Fibroblast of skin of scalp (primary cell): ENCODE data around the gene STK36.

Source experiments
- DNase-seq: peaks from one replicate; pipeline ENCODE4 v3.0.0-alpha.2; 2013

The STK36 gene

DNA sequence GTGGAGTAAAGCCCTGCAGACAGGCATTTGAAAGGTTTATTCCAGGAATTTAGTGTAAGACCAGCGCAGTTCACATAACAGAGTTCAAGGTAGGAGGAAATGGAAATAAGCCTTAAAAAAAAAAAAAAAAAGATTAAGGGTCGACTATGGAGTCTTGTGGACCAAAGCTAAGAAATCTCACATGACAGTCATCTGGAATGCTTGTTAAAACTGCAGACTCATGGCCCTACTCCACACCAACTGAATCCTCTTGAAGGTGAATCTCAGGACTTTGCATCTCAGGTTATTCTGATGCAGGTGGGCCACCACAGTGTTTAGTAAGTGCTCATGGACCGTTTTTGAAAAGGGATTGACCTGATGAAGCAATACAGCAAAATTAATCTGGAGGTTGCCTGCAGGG lies 47.6 kb downstream of the STK36 start:
- no peak for DNase-seq

DNA sequence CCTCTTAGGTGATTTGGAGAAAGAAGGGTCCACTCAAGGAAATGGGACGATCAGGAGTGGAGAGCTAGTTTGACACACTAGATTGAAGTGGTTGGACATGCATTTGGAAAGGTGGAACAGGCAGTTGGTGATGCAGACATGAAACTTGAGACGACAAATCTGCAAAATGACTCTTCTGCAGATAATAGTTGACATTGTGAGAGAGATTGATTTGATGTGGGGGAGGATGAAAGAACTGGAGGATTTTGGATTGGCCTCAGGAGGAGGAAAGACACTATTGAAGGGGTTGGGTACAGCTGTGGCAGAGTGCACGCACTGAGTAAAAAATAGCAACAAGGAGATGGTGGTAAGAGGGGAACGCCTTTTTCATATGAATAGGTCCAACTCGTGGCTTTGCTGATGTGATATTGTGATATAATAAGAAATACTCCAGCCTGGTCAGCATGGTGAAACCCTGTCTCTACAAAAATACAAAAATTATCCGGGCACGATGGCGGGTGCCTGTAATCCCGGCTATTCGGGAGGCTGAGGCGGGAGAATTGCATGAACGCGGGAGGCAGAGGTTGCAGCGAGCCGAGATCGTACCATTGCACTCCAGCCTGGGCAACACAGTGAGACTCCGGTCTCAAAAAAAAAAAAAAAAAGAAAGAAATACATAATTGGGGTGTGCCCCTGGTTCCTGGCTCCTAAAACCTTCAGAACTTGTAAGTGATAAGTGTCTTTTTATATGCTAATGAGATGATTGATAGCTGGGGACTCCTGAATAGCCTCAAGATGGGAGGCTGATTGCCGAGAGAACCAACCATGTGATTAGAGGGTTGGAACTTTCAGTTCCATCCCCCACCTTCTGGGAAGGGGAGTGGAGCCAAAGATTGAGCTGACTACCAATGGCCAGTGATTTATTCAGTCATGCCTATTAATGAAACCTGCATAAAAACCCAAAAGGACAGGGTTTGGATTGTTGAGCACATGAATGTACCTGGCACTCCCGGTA lies 48.5 kb downstream of the STK36 start:
- DNase-seq = no peak

DNA sequence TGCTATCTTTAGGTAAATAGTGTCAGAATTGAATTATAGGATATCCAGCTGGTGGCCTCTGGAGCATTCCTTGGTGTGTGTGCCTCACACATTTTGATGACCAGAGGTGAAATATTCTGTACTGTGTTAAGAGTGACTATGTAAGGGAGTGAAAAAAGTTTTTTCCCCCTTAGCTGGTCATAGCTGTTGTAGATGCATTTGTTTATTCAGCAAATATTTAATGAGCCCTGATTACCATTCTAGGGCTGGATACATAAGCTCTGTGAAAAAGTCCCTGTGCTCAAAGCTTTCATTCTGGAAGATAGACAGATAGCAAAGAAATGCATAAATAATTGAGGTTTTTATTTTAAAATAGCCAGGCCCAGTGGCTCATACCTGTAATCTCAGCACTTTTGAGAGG lies 49.6 kb downstream of the STK36 start:
- DNase-seq = no peak

DNA sequence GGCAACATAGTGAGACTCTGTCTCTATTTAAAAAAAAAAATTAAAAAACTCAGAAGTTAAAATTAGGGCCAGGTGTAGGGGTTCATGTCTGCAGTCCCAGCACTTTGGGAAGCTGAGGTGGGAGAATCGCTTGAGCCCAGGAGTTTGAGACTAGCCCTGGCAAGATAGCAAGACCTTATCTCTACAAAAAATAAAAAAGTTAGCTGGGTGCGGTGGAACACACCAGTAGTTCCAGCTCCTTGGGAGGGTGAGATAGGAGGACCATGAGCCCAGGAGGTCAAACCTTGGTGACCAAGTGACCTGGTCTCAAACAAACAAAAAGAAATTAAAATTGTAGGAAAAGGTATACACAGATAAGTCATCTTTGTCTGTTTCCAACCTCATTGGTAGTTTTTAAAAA lies 50.0 kb downstream of the STK36 start:
- no peak for DNase-seq

DNA sequence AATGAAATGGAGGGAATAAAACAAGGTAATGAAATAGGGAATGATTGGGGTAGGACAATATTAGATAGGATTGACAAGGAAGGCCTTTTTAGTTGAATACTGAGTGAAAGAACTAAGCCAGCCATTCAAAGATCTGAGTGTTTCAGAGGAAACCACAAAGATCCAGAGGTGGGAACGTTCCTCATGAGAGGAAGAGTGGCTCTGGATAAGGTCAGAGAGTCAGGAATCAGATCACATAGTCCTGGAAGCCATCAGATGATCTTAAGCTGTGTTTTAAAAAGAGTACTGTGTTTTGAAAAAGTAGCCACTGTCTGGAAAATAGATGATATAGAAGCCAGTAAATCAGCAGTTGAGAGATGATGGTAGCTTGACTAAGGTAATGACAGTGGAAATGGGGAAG lies 50.5 kb downstream of the STK36 start:
- DNase-seq = no peak

DNA sequence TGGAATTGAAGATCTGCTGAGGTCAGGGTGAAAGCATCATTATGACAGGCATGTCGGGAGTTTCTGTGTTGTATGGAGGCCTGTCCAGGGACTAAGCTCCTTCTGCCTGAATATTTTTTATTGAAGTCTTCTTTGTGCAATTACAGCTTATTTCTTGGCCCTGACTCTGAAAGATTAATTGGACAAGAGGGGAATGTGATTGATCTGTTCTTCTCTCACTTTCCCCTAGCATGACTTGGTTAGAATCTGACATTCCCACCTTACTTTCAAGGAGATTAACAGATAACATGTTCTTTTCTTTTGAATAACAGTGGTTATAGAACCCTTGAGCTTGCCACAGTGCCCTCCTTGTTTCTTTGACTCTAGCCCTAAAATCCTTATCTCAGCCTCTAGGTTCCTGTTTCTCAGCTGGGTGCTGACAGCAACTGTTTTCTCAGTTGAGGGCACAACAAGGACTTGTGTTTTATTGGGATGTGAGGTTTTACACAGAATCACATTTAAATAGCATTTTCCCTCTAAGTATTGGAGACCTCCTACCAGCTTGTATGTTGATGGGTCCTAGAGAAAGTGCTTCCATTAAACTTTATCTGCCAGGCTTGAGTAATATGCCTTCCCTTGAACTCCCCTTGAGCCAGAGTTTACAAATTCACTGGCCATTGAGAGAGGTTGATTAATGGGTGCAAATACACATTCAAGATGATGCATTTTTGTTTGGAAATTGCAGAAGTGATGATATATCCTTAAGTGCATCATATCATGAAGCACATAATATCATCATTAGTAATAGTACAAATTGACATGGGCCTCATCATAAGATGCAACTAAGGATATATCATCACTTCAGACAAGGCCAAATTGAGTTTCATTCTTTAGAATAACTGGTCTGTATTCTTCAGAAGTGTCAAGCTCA lies 51.2 kb downstream of the STK36 start:
- DNase-seq = no peak

DNA sequence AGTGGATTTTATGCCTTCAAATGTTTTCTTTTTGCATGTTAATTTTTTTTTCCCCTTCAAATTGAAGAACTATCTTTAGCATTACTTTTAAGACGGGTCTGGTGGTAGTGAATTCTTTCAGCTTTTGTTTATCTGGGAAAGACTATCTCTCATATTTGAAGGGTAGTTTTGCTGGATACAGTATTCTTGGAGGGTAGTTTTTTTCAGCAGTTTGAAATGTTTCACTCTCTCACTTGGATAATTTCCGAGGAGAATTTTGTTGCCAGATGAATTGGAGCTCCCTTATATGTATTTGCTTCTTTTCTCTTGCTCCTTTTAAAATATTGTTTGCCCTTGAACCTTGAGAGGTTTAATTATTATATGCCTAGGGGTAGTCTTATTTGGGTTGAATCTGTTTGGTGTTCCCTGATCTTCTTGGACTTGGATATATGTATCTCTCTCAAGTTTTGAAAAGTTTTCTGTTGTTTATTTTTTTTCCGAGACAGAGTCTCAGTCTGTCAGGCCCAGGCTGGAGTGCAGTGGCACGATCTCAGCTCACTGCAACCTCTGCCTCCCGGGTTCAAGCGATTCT lies 54.2 kb downstream of the STK36 start:
- DNase-seq = no peak

DNA sequence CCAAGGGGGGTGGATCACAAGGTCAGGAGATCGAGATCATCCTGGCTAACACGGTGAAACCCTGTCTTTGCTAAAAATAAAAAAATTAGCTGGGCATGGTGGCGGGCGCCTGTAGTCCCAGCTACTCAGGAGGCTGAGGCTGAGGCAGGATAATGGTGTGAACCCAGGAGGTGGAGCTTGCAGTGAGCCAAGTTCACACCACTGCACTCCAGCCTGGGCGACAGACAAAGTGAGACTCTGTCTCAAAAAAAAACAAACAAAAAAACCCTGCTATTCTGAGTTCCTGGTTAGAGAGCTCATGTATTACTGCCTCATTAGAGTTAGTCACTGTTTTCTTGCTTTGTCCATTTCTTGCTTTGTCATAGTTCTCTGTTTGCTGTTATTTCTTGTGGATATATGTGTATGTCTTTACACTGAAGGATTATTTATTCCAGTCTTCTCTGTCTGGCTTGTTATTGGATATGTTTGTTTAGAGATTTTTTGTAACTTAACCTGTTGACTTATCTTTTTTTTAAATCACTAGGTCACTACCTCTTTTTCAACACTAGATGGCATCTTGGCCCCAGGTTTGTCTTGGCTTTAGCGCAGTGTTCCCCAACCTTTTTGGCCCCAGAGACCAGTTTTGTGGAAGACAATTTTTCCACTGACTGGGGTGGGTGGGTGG lies 55.7 kb downstream of the STK36 start:
- peak; percentile 32 for DNase-seq

DNA sequence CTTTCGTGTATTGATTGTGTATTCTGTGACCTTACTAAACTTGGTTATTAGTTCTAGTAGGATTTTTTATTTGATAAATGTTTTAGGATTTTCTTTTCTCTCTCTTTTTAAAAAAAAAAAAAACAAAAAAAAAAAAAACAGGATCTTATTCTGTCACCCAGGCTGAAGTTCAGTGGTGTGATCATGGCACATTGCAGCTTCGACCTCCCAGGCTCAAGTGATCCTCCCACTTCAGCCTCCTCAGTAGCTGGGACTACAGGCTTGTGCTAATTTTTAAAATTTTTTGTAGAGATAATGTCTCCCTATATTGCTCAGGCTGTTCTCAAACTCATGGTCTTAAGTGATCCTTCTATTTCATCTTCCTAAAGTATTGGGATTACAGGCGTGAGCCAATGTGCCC lies 57.8 kb downstream of the STK36 start:
- DNase-seq = no peak

DNA sequence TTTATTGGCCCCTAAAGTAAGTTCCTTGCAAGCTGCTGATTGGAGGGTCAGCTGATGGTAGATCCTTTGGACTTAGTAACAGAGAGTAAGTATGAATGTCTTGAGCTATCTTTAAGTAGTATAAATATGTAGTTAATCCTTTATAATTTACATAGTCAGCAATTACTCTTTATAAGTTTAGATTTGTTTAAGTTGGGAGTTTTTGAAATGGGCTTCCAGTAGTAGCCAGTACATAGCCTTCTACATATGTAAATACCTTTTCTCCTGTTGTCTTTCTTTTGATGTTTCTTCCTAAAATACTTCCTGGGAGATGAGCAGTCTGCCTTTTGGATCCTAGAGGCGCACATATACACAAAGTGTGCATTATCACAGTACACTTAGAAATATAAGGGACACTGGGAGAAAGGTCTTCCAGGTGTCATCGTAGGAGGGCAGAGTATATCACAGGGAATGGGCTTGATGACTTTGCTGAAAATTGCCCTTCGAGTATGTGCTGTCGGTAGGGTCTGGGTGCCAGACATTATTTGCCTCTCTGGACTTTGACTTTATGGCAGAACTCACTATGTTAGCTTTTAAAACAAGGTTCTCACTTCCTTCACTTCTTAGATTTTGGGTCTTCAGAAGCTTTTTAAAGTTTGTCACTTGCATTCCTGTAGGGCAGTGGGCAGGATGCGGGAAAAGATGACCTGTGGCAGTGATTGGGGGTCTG lies 60.3 kb downstream of the STK36 start:
- no peak for DNase-seq

DNA sequence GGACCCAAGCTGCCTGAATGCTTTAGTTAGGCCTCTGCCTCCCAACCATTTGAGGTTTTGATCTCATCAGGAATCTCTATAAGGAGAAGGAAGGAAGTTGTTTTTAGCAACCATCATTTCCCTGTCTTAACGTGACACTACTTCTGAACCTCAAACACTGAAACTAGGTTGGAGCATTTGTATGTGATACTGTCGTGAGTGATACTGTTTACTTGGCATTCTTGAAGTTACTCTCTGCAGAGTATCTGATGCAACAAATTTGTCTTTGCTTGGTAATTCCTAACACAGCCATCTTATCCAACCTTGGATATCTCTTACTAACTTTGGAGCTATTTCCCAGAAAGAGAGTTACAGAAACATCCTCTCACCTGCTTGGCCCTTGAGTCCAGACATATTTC lies 60.9 kb downstream of the STK36 start:
- peak; percentile 11 for DNase-seq

DNA sequence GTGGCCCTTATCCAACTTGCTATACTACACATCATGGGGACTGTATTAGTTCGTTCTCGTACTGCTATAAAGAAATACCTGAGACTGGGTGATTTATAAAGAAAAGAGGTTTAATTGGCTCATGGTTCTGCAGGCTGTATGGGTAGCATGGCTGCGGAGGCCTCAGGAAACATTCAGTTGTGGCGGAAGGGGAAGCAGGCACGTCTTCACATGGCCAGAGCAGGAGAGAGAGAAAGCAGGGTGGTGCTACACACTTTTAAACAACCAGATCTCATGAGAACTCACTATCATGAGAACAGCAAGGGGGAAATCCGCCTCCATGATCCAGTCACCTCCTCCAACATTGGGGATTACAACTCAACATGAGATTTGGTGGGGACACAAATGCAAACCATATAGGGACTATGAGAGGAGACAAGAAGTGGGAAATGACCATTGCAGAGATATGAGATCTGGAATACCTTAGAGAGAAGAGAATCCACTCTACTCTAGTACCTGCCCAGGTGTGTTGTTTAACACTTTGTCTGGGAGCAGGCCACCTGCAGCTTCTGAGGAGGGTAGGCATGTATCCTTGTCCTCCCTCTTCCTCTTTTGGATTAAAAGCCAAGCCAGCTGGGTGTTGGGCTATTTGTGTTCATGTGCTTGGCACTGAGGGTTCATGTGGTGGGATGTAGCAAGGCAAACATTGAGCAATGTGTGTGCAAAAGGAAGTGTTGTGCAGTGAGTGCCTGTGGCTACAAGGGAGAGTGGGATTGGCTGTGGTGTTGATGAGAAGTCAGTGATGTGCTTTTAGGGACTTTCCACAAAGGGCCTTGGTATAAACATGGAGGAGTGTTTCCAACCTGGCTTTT lies 61.5 kb downstream of the STK36 start:
- DNase-seq = peak; percentile 25

DNA sequence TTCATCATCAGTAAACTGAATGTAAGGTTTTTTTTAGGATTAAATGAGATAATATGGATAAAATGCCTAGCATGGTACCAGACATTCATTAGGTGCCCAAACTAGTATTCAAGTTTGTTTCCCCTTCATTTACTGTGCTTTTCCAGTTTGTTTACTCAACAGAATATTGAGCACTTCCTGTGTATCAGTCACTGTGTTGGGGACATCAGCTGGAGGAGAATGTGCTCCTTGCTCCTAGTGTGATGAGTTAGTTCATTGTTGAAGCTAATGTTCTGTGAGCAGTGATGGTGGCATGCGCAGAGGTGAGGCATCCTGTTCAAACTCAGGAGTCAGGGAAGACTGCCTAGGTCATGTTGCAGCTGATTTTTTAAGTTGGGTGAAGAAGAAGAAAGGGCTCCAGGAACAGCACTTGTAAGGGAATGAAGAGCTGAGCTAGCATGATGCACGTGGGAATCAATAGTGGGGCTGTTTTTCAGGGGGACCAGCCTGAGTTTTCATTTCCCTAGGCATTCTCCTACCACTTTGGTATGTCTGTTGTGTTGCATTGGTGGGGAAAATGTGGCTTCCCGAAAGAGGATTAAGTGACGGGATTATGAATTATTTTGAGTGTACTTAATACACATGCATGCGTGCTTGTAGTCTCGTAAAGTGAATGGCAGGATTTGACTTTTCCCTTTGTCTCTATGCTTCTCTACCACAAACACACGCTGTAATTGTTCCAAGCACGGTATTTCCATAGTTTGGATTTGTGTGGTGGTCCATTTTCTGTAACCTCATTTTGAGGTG lies 62.5 kb downstream of the STK36 start:
- DNase-seq = no peak

DNA sequence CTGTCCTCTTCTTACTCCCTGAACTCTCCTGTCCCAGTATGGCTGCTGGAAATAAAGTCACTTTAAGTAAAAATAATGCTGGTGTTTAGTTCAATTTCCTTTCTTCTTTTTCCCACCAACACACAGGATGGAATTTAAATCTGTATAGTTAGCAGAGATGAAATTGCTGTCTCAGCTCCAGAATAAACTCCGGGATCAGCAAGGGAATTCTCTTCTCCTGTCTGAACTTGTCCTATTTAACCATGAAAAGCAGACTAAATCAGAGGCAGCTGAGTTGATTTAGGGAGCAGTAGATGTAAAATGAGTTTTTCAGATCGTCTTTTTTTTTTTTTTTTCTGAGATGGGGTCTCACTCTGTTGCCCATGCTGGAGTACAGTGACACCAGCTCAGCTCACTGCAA lies 64.6 kb downstream of the STK36 start:
- DNase-seq = no peak

DNA sequence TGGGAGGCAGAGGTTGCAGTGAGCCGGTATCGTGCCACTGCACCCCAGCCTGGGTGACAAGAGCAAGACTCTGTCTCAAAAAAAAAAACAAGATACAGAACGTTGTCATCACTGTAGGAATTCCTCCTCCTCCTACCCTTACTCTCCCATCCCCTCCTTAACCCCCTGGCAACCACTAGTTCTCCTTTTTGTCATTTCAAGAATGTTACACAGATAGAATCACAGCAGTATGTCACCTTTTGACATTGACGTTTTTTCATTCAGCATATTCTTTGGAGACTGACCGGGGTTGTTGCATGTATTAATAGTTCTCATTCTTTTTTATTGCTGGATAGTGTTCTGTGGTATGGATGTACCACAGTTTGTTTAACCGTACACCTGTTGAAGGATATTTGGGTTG lies 71.2 kb downstream of the STK36 start:
- DNase-seq = no peak

DNA sequence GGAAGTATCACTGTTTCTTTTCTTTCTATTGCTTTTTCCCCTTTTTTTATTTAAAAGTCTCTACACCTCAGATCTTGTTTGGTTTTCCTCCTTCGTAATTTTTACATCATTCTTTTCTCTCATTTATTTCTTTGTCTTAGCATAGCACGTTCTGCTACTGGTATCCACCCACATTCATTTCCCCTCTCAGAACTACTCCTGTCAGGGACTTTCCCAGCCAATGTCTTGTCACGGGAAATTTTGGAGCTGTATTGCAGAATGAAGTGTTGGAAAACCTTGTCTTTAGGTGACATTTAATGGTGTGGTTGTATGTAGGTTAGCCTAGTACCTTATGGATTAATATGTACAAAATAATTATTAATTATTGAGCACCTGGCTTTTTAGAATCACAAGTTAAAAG lies 72.7 kb downstream of the STK36 start:
- no peak for DNase-seq

DNA sequence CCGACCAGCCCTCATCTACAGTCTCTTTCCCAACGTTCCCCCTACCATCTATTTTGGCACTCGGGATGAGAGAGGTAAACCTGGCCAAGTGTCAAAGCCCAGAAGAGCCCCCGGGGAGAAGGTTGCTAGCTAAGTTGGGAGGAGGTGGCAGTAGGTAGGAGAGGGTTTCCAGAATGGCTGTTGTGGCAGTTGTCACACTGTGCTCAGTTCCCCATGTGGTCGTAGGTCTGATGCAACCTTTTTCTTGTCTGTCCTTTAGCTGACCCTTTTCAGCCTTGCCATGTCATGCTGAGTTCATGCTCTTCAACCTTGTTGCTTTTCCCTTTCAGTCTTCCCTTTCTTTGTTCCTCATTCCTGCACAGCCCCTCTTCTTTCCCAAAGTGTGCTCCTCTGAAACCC lies 73.3 kb downstream of the STK36 start:
- DNase-seq = no peak

DNA sequence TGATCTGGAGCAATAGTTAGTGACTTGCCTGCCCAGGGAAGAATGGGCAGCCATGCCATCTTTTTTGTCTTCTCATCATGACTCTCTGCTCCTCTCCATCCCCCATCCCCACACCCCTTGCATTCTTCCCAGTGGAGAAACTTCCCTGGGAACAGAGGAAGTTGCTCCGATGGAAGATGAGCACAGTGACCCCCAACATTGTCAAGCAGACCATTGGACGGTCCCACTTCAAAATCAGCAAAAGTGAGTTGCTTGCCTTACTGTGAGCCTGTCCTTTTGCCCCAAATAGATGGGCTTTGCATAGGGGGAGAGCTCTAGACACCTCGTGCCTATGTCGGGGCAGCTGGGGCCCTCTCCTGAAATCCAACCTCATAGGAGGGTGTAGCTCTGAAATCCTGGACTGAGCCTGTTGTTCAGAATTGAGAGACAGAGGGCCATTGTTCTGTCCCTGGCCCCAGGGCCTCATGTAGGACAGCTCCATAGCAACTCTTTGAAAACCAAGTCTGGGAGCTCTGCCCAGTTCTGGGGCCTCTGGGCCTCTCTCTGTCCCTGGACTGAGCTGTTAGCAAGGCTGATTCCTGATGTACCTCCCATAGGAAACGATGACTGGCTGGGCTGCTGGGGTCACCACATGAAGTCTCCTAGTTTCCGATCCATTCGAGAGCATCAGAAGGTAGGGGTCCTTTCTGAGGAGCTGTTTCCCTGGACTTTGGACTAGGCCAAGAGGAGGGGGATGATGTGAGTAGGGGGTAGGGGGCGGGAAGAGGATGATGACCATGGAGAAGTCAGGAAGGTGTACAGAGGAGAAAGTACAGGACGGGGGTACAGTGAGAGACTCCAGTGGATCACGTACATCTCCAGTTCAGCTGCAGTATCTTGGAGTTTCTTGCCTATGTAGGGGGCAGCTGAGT lies 73.9 kb downstream of the STK36 start:
- DNase-seq = no peak

DNA sequence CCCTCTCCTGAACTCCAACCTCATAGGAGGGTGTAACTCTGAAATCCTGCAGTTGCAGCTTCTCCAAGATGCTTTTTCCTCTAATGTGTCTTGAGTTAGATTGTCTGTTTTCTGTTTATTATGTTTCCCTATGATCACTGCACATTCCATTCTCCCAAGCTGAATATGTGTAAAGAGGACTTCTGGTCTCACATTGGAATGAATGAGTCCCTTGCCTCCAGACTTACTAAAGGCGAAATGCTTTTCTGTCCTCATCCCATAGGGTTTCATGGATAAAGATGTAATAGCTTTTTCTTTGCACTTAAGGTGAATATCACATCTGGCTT lies 74.5 kb downstream of the STK36 start:
- DNase-seq = no peak
